ENCODE results near the gene TREM1.
A peak's percentile ranks its signal among the peaks of the same experiment; 100 is the strongest.

DNA sequence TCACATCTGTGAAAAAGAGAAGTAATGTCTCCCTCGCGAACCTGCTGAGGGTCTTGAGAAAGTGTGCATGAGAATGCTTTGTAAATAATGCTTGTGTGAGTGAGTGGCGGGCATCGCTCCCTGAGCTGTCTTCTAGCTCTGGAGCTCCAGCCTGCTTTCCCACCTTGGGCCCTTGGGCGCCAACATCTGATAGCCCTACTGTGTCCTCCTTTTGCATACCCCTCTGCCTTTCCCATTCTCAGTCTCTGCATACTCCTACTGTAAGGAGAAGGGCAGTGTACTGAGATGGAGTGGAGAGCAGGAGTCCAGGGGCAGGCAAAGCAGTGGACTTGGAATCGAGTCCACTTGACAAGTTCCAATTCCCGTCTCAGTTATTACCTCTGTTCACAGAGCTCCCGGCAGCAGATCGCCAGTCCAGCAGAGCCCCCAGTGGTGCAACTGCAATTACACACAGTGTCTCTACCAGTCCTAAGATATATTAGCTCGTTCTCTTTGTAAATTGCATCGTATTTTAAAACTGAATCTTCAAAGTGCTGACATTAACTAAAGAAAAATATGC is 48.1 kb upstream of the TREM1 start:
- TF ChIP-seq, protein P1, sequence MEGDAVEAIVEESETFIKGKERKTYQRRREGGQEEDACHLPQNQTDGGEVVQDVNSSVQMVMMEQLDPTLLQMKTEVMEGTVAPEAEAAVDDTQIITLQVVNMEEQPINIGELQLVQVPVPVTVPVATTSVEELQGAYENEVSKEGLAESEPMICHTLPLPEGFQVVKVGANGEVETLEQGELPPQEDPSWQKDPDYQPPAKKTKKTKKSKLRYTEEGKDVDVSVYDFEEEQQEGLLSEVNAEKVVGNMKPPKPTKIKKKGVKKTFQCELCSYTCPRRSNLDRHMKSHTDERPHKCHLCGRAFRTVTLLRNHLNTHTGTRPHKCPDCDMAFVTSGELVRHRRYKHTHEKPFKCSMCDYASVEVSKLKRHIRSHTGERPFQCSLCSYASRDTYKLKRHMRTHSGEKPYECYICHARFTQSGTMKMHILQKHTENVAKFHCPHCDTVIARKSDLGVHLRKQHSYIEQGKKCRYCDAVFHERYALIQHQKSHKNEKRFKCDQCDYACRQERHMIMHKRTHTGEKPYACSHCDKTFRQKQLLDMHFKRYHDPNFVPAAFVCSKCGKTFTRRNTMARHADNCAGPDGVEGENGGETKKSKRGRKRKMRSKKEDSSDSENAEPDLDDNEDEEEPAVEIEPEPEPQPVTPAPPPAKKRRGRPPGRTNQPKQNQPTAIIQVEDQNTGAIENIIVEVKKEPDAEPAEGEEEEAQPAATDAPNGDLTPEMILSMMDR (conservative IDR thresholded peaks at IDR 0.05; ENCODE audit: low read length) = peak; percentile 60
- TF ChIP-seq EZH2phosphoT487 (IDR thresholded peaks at IDR 0.05; ENCODE audit: borderline replicate concordance) = no peak

Measured in Loucy (cell line).